ENCODE measurements around the gene TAF1C. TPM values are rescaled to one million over a fixed set of nuclear protein-coding genes. Genes with fewer than 3 reads are reported as not detected.

Gene TAF1C
- total and polyA plus RNA-seq, 9 of the 15 experiments (the other 6 are each of a cell fraction or from before 2014, with no cell fraction given) = 1.5 to 74.8 (median 21.0) TPM

DNA sequence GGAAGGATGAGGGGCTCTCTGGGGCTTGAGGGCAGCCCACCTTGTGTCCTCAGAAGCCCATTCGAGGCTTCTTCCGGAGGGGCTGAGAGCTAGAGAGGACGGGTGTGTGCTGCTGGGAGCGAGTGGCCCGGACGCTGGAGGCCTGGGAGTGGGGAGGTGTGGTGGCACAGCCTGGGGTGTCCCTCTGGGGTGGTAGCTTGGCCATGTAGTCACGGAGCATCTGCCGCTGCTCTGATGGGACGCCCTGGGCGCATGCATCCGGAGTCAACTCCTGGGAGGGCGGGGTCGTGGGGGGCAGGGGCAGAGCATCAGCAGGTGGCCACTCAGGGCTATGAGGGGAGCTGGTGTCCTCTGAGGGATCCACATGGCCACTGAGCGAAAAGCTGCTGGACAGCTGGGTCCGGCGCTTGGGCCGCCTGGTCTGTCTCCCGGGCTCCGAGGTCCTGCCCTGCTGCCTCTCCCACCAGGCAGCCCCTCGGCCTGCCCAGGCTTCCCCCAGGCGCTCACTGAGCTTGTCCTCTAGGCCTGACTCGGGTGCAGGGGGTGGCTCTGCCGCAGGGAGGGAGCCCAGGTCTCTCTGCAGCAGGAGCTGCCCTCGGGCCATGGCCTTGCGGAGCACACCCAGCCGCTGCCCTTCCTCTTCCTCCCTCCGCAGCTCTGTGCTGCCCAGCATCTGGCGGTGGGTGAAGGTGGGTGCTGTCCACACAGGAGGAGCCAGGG is 7.8 kb downstream of the TAF1C start:
- TF ChIP-seq NFIC (IDR thresholded peaks at IDR 0.05) (no peak), SMC3 (conservative IDR thresholded peaks at IDR 0.05; ENCODE audit: insufficient read depth, low read depth, low read length) (0 out of 2 replicates have a peak, but pooled peaks have one; percentile 18)
- Histone ChIP-seq H3K9me1 (ENCODE audit: control insufficient read depth, insufficient read depth, low read length) (peaks cover 4% of the 10 kb centered on the region), H3K9ac (ENCODE audit: insufficient read depth in 1 of 2, low read depth in 2 of 2, low read length in 2 of 2) (no peak overlapping the region), H3K36me3 (ENCODE audit: control insufficient read depth, insufficient read depth, low read length) (peaks cover 65% of the 10 kb centered on the region; the same call in 2 of the 3 replicates), H3K79me2 (ENCODE audit: control insufficient read depth, insufficient read depth, low read length) (no peaks in the 10 kb centered on the region; the same call in 2 of the 3 replicates), H3K27ac (ENCODE audit: extremely low read depth, low read depth, low read length) (no peak overlapping the region), H3K4me1 (replicated peaks in 1 of 2; ENCODE audit: control insufficient read depth in 2 of 2, insufficient read depth in 2 of 2, low read length in 2 of 2) (peaks cover 7 to 42% of the 10 kb centered on the region in 2 experiments; a peak in 3 of 5 replicates), H3K4me3 (no peak overlapping the region), H2AFZ (ENCODE audit: low read depth, low read length) (no peak overlapping the region), H3K27me3 (ENCODE audit: control insufficient read depth in 2 of 2, insufficient read depth in 2 of 2, low read length in 2 of 2) (peaks cover under 1 to 4% of the 10 kb centered on the region in 2 experiments; a peak in 2 of 5 replicates), H3K4me2 (ENCODE audit: insufficient read depth, low read length) (no peak overlapping the region), H4K20me1 (replicated peaks; ENCODE audit: control insufficient read depth, insufficient read depth, low read length) (peaks cover 20% of the 10 kb centered on the region), H3K9me3 (replicated peaks; ENCODE audit: control insufficient read depth, insufficient read depth, low read depth, low read length) (peaks cover 2% of the 10 kb centered on the region; the same call in 1 of the 2 replicates)
- 89% methylated on average over 28 of the region's 28 CpGs for WGBS (ENCODE audit: insufficient coverage, low coverage, missing lambda C conversion rate)
- in situ Hi-C loops (cut with MboI) = no loop called here
- FAIRE-seq (no peak), DNase-seq (ENCODE audit: extremely low read depth in 1 of 4, low spot score in 3 of 4) (no peak), ATAC-seq (no peak)
- BruUV-seq (replicated peaks) = no TSS peak
- ChIA-PET CTCF (ENCODE audit: low intra/inter-chr PET ratio) (no interaction called here), POLR2A (interaction anchor here (0.8 to 1.4 kb wide), 5 partner anchors 8 to 62 kb away, joined by 3 to 5 read pairs (median 4); partner anchors contain the start of genes MBTPS1 and TAF1C)
- intact Hi-C loops (cut with micrococcal nuclease) = loop anchor here (5.0 kb wide), 1 partner anchor 222 kb away; no protein-coding TSS in a partner anchor

- Histone ChIP-seq H2AFZ (ENCODE audit: low read depth, low read length) (no peak overlapping the region), H3K9ac (ENCODE audit: insufficient read depth in 1 of 2, low read depth in 2 of 2, low read length in 2 of 2) (no peak overlapping the region), H4K20me1 (replicated peaks; ENCODE audit: control insufficient read depth, insufficient read depth, low read length) (peaks cover 20% of the 10 kb centered on the region), H3K9me1 (ENCODE audit: control insufficient read depth, insufficient read depth, low read length) (no peaks in the 10 kb centered on the region), H3K4me1 (replicated peaks in 1 of 2; ENCODE audit: control insufficient read depth in 2 of 2, insufficient read depth in 2 of 2, low read length in 2 of 2) (peaks cover 7 to 42% of the 10 kb centered on the region in 2 experiments; a peak in 3 of 5 replicates), H3K27ac (ENCODE audit: extremely low read depth, low read depth, low read length) (no peak overlapping the region; the same call in 2 of the 3 replicates), H3K4me3 (no peak overlapping the region), H3K9me3 (replicated peaks; ENCODE audit: control insufficient read depth, insufficient read depth, low read depth, low read length) (peaks cover 2% of the 10 kb centered on the region; the same call in 1 of the 2 replicates), H3K4me2 (ENCODE audit: insufficient read depth, low read length) (no peak overlapping the region), H3K79me2 (ENCODE audit: control insufficient read depth, insufficient read depth, low read length) (no peaks in the 10 kb centered on the region; the same call in 2 of the 3 replicates), H3K36me3 (ENCODE audit: control insufficient read depth, insufficient read depth, low read length) (peaks cover 57% of the 10 kb centered on the region; the same call in 2 of the 3 replicates), H3K27me3 (ENCODE audit: control insufficient read depth in 2 of 2, insufficient read depth in 2 of 2, low read length in 2 of 2) (peaks cover 3 to 9% of the 10 kb centered on the region in 2 experiments; a peak in 2 of 5 replicates)
- in situ Hi-C loops (cut with MboI) = no loop called here
- intact Hi-C loops (cut with micrococcal nuclease) = loop anchor here (5.0 kb wide), 1 partner anchor 221 kb away; no protein-coding TSS in a partner anchor
- BruUV-seq (replicated peaks) = no TSS peak
- DNase-seq (ENCODE audit: extremely low read depth in 1 of 4, low spot score in 3 of 4) (no peak), FAIRE-seq (no peak), ATAC-seq (no peak)
- 87% methylated on average over 15 of the region's 15 CpGs for WGBS (ENCODE audit: insufficient coverage, low coverage, missing lambda C conversion rate)
- ChIA-PET POLR2A (interaction anchor here (0.7 to 1.7 kb wide), 7 partner anchors 9 to 134 kb away, joined by 3 to 8 read pairs (median 4); partner anchors contain the start of gene TAF1C), CTCF (ENCODE audit: low intra/inter-chr PET ratio) (no interaction called here)
- TF ChIP-seq SP2 (IDR thresholded peaks at IDR 0.05; ENCODE audit: extremely low read depth, low read depth, low read length, poor library complexity, severe bottlenecking) = no peak
- TF ChIP-seq, protein P1, sequence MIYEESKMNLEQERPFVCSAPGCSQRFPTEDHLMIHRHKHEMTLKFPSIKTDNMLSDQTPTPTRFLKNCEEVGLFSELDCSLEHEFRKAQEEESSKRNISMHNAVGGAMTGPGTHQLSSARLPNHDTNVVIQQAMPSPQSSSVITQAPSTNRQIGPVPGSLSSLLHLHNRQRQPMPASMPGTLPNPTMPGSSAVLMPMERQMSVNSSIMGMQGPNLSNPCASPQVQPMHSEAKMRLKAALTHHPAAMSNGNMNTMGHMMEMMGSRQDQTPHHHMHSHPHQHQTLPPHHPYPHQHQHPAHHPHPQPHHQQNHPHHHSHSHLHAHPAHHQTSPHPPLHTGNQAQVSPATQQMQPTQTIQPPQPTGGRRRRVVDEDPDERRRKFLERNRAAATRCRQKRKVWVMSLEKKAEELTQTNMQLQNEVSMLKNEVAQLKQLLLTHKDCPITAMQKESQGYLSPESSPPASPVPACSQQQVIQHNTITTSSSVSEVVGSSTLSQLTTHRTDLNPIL (CRISPR knock-in tag; IDR thresholded peaks at IDR 0.05) = no peak
- no peak for TF ChIP-seq HDAC3 (IDR thresholded peaks at IDR 0.05; ENCODE audit: borderline replicate concordance, partially characterized antibody)
- TF ChIP-seq TAF9B (IDR thresholded peaks at IDR 0.05; ENCODE audit: partially characterized antibody) = no peak
- no peak for TF ChIP-seq FUS (optimal IDR thresholded peaks at IDR 0.05; ENCODE audit: low read depth, low read length)
- no peak for TF ChIP-seq ZNF274 (IDR thresholded peaks at IDR 0.05; ENCODE audit: borderline replicate concordance, low read depth, low read length)
- no peak for TF ChIP-seq SAFB2 (IDR thresholded peaks at IDR 0.05; ENCODE audit: borderline replicate concordance, low read depth, low read length, severe bottlenecking)
Observed at GRCh38 chr16:84178146-84178765, 8.6 kb downstream of the TAF1C start.
